Right lobe of liver (tissue), 6 donors: Measurements from ENCODE around the gene PCGF1. TPM values are rescaled to one million over a fixed set of nuclear protein-coding genes. Genes with fewer than 3 reads are reported as not detected.

ENCODE experiments used
- ATAC-seq, 4 donors: fragments of 200-7000 bp; cut with Tn5 transposase; one replicate each; pipeline ENCODE4 v1.9.1; 2020; ENCODE audit warnings: mild to moderate bottlenecking in 4 of 4, moderate library complexity in 4 of 4
- DNase-seq, 3 donors: peaks; one replicate each; pipeline ENCODE4 v3.0.0-alpha.2; 2020
- H3K27ac ChIP-seq, 3 donors: fragments of 200-600 bp; one replicate each; pipeline ENCODE4 v1.8.0; 2022
- H3K27me3 ChIP-seq, 2 donors: fragments of 200-600 bp; one replicate each; pipeline ENCODE4 v1.8.0; 2022
- H3K36me3 ChIP-seq, 4 donors: fragments of 200-600 bp; sonication (generic) in 1 of 4; one replicate each; pipeline versions ENCODE4 v1.5.1 to v1.8.0; 2017 to 2022; ENCODE audit warnings: control low read depth in 1 of 4
- H3K4me1 ChIP-seq, 4 donors: fragments of 200-600 bp; sonication (generic) in 1 of 4; one replicate each; pipeline versions ENCODE4 v1.5.1 to v1.8.0; 2017 to 2022; ENCODE audit warnings: control low read depth in 1 of 4
- H3K4me3 ChIP-seq, 3 donors: fragments of 200-600 bp; one replicate each; pipeline ENCODE4 v1.8.0; 2022
- H3K9me3 ChIP-seq, 4 donors: fragments of 200-600 bp; sonication (generic) in 1 of 4; one replicate each; pipeline versions ENCODE4 v1.5.1 to v1.8.0; 2017 to 2022; ENCODE audit warnings: control low read depth in 1 of 4
- CTCF ChIP-seq, 4 donors: fragments of 200-600 bp in 3 of 4; fragments of 450-650 bp in 1 of 4; IDR thresholded peaks; one replicate each; pipeline versions ENCODE4 v1.5.1 to v1.8.0; 2016 to 2022; ENCODE audit warnings: antibody characterized with exemption in 4 of 4, mild to moderate bottlenecking in 2 of 4
- POLR2A ChIP-seq: fragments of 450-650 bp; IDR thresholded peaks from one replicate; pipeline ENCODE4 v1.6.1; 2017; ENCODE audit warnings: antibody characterized with exemption, mild to moderate bottlenecking
- WGBS: methylation state at CpG from one replicate; pipeline ENCODE4 v1.1.6; 2018; ENCODE audit warnings: low coverage, low lambda C conversion rate; ENCODE audit not compliant: insufficient coverage; ENCODE audit errors: missing lambda C conversion rate; 5-methylcytosine and 5-hydroxymethylcytosine counted together
- intact Hi-C, 2 donors: fragments of 100-400 bp; cut with DNase I; formaldehyde crosslinking; loops; one replicate each; pipeline versions ENCODE4 v1.11.2 to v1.14.1; 2022
- total RNA-seq, 6 experiments: library from RNA; depleted of rRNA in 2 of 6; stranded (reverse); fragments of >200 nt in 2 of 6; fragmentation: NEBNext Ultra II Directional in 3 of 6; extraction: Animal tissue kit (Norgen Biotek cat#: 25700) in 3 of 6; gene quantifications; one replicate each; pipeline versions ENCODE4 v1.1.0 to v1.2.4, GENCODE V29; 2016 to 2023
- donor health status: DM: no; HTN: yes; CAD: no.
- donor health status: DM: no; HTN: no; CAD: no.
- donor health status: DM: no; HTN: no; CAD: no.
- donor health status: DM: no; HTN: yes; CAD: no.
- donor health status: DM: no; HTN: yes; CAD: no.

PCGF1 gene
- total RNA-seq, 6 experiments from 2014 or later: 9.6 to 17.5 (median 13.3) TPM

GRCh38 chr2:74496997-74497776 lies 10.3 kb downstream of the PCGF1 start:
- no peak for TF ChIP-seq CTCF (IDR thresholded peaks at IDR 0.05)
- no peak for TF ChIP-seq POLR2A
- peak overlapping the region in 2 of 3 donors; percentile 37 to 55 for H3K4me3 ChIP-seq
- H3K36me3 ChIP-seq: peaks cover 0 to 17% (median 7%) of the 10 kb centered on the region in 4 donors
- ATAC-seq: no peak
- 34% methylated on average over 15 of the region's 19 CpGs for WGBS
- intact Hi-C loops: no loop called here
- H3K27me3 ChIP-seq: no peaks in the 10 kb centered on the region
- no peak for DNase-seq
- peak overlapping the region in 1 of 3 donors; percentile 66 for H3K27ac ChIP-seq
- no peaks in the 10 kb centered on the region for H3K9me3 ChIP-seq
- peaks cover 0 to 70% (median 21%) of the 10 kb centered on the region in 4 donors for H3K4me1 ChIP-seq

- intact Hi-C loops: no loop called here
- Histone ChIP-seq H3K9me3 (no peaks in the 10 kb centered on the region), H3K4me3 (no peak overlapping the region), H3K27ac (no peak overlapping the region), H3K27me3 (no peaks in the 10 kb centered on the region), H3K4me1 (peaks cover 0 to 75% (median 28%) of the 10 kb centered on the region in 4 donors), H3K36me3 (peaks cover 0 to 32% (median 9%) of the 10 kb centered on the region in 4 donors)
- TF ChIP-seq POLR2A (no peak), CTCF (IDR thresholded peaks at IDR 0.05) (no peak)
- WGBS: 73% methylated on average over 1 of the region's 1 CpG
- DNase-seq (no peak), ATAC-seq (no peak)
Measured at GRCh38 chr2:74495440-74495839, 12.1 kb downstream of the PCGF1 start.

- H3K4me1 ChIP-seq: peaks cover 0 to 75% (median 25%) of the 10 kb centered on the region in 4 donors
- H3K9me3 ChIP-seq: no peaks in the 10 kb centered on the region
- DNase-seq: no peak
- no peak for TF ChIP-seq POLR2A
- TF ChIP-seq CTCF (IDR thresholded peaks at IDR 0.05): no peak
- no peak overlapping the region for H3K4me3 ChIP-seq
- ATAC-seq: no peak
- 60% methylated on average over 1 of the region's 3 CpGs for WGBS
- no peak overlapping the region for H3K27ac ChIP-seq
- intact Hi-C loops: no loop called here
- peaks cover 0 to 32% (median 9%) of the 10 kb centered on the region in 4 donors for H3K36me3 ChIP-seq
- no peaks in the 10 kb centered on the region for H3K27me3 ChIP-seq
Measured at GRCh38 chr2:74493546-74493945, 13.9 kb downstream of the PCGF1 start.

DNA sequence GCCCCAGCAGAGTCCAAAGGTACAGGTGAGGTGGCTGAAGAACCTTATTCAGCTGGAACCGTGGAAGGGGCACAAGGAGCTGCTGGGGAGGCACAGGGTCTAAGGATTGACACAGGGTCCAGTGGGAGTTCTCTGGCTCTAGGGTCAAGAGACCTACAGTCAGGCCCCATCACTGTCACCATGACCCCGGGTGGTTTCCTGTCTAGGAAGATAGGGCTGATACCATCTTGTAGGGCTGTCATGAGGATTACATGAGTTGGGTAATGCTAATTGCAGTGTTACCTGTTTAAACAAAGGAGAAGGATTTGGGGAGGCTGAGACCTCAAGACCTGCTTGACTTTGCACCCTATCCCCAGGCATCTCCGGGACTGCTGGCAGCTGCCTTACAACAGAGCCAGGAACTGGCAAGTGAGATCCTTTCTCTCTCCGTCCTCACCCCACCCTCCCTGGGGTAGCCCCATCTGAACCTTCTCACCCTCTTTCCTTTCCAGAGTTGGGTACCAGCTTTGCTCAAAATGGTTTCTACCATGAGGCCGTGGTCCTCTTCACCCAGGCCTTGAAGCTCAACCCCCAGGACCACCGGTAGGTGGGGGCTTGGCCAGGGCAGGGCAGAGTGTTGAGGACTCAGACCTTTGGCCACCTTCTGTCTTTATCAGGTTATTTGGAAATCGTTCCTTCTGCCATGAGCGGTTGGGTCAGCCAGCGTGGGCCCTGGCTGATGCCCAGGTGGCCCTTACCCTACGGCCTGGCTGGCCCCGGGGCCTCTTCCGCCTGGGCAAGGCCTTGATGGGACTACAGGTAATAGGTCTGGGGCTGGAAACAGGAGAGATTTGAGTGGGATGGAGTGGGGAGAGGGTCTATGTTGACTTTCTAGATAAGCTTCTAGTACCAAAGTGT lies 15.6 kb downstream of the PCGF1 start:
- peak; percentile 75 to 88 (median 85) for DNase-seq
- peak overlapping the region in 1 of 3 donors; percentile 21 for H3K4me3 ChIP-seq
- intact Hi-C loops: no loop called here
- H3K36me3 ChIP-seq: peaks cover 0 to 32% (median 9%) of the 10 kb centered on the region in 4 donors
- TF ChIP-seq CTCF (IDR thresholded peaks at IDR 0.05) (no peak), POLR2A (no peak)
- H3K27ac ChIP-seq: peak overlapping the region in 2 of 3 donors; percentile 65 to 75
- H3K27me3 ChIP-seq: no peaks in the 10 kb centered on the region
- WGBS: 53% methylated on average over 11 of the region's 12 CpGs
- peaks cover 0 to 74% (median 26%) of the 10 kb centered on the region in 4 donors for H3K4me1 ChIP-seq
- peak; percentile 77 to 82 (median 80) for ATAC-seq
- H3K9me3 ChIP-seq: no peaks in the 10 kb centered on the region
